GM12892 (cell line): Measurements from ENCODE around the gene M6PR.

Experiments
- POLR2A ChIP-seq: IDR thresholded peaks from 2 replicates; pipeline ENCODE4 v1.6.1; 2011; ENCODE audit warnings: low read depth, low read length, control low read depth
- POLR2AphosphoS5 ChIP-seq: IDR thresholded peaks from 2 replicates; pipeline ENCODE4 v1.6.1; 2011; ENCODE audit warnings: low read depth, low read length, control low read depth

DNA sequence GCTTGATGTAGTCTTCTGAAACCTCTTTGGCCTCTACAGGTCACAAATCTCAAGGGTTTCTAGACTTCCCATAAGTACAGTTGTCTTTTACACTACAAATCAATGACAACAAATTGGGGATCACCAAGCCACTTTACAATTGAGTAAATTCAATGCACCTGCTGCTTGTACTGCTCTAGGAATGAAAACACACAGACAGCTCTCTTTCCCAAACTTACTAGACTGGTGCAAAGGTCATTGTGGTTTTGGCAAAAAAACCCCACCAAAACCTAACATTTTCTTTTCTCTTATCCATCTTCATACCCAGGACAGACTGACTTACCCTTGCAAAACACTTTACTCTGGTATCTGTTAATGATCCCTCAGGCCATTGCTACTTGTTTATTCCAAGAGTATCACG lies 2.7 kb downstream of the M6PR start:
- TF ChIP-seq POLR2A (no peak), POLR2AphosphoS5 (no peak)
